ENCODE measurements around the gene RASAL3.

The RASAL3 gene

GRCh38 chr19:15436826-15437110 is 27.6 kb downstream of the RASAL3 start:
- no peak overlapping the region for H3K27ac ChIP-seq

GRCh38 chr19:15436012-15436825 is 28.1 kb downstream of the RASAL3 start:
- H3K27ac ChIP-seq, result no peak overlapping the region
- no peak for DNase-seq (ENCODE audit: low read depth, low spot score)

More at GRCh38 chr19:15436826-15437110, 27.6 kb downstream of the RASAL3 start:
- no peak for DNase-seq (ENCODE audit: low read depth, low spot score)

DNA sequence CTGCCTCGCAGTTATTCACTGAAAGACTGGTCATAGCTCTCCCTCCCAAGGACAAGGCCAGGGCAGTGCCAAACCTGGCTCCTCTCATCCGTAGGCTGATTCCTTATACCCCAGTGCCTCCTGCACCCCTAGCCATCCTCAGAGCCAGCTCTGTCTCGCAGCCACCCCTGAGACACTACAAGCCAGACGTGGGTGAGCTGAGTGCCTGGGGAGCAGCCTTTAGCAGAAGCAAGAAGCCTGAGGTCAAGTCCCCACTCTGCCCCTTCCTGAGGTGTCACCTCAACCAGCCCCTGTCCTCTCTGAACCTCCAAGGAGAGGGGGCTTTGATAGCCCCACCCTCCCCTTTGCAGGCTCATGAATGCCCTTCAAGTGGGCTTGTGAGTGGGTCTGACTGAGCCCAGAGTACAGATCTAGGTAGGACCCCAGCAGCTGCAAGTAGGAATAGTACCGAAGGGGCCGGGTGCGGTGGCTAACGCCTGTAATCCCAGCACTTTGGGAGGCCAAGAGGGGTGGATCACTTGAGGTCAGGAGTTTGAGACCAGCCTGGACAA is 30.8 kb downstream of the RASAL3 start:
- H3K27ac ChIP-seq, result no peak overlapping the region
- DNase-seq (ENCODE audit: low read depth, low spot score), result no peak

GRCh38 chr19:15432629-15433518 is 31.5 kb downstream of the RASAL3 start:
- DNase-seq (ENCODE audit: low read depth, low spot score), result peak; percentile 44
- no peak overlapping the region for H3K27ac ChIP-seq

- DNase-seq (ENCODE audit: low read depth, low spot score), result no peak
- H3K27ac ChIP-seq, result peak overlapping the region; percentile 22
These were observed 32.3 kb downstream of the RASAL3 start for GRCh38 chr19:15432018-15432494.

DNA sequence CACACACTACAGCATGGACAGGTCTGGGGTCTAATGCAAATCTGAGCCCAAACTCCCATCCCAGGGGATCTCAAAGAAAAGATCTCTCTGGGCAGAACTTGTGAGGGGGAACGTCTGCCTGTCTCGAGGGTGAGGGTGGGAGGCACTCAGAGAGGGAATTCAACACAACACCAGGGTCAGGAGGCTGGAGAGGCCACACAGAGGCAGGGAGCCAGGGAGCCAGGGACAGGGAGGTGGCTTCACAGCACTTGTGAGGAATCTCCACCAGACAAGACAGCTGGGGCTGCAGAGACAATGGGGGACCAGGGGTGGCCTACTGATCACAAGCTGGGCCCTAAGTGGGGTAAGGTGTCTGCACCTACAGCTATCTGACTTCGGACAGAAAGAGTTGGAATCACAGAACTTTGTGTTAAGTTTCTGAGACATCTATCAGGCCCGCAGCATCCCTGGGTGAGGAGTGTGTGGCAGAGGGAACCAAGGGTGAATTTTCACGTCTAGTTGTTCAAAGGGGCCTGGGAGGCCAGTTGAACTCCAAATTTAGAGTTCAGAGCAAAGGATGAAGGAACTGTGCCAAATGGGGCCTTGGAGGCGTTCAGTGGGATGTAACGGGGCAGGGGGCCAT is 32.8 kb downstream of the RASAL3 start:
- H3K27ac ChIP-seq, result peak overlapping the region; percentile 22
- DNase-seq (ENCODE audit: low read depth, low spot score), result no peak

DNA sequence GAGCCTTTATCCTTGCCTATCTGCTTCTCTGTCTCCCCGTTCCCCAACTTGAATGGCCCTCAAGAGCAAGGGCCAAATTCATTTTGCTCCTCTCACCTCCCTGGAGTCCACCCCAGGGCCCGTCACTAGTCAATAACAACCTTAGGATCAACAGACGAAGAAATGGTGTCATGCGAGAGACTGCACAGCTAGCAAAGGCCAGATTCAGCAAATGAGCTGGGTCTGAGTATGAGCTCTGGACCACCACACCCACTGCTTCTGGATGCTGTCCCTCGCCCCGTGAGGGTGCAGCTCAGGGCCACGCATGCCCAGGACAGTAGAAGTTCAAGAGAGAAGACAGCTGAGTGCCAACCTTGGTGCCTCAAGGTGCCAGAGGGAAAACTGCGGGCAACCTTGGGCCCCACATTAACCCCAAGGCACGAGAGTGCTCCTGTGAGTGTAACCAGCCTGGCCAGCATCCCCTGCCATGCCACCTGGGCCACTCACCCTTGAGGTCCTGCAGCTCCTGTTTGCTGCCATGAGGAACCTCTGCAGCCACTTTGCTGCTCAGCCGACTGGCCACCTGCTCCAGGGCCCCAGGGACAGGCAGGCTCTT is 33.7 kb downstream of the RASAL3 start:
- no peak overlapping the region for H3K27ac ChIP-seq
- DNase-seq (ENCODE audit: low read depth, low spot score), result no peak

DNA sequence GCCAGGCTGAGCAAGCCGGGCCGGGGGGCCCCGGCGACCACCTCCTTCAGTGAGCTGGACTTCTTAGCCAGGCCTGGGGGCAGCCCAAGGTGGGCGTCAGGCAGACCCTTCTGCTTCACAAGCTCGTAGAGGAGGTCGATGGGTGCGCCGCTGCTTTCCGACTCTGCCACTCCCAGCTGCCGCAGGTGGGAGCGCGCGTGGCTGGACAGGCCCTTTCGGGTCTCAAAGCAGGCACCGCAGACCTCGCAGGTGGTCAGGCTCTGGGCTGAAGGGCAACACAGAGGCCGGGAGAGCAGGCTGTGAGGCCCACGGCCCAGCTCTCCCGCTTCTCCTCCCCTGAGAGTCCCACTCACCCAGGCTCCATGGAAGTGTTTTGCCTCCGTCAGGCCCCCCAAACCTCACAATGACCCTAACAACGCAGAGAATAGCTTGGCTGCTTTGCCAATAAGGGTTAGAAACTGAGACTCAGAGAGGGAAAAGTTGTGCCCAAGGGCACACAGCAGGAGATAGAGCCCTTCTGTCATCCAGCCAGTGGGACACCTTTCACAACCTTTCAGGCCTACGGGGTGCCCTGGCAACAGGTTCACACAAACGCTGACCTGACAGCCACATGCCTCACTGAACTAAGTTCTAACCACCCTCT is 34.4 kb downstream of the RASAL3 start:
- no peak overlapping the region for H3K27ac ChIP-seq
- no peak for DNase-seq (ENCODE audit: low read depth, low spot score)

- H3K27ac ChIP-seq, result no peak overlapping the region
These were observed 35.2 kb downstream of the RASAL3 start for GRCh38 chr19:15428956-15429824.

DNA sequence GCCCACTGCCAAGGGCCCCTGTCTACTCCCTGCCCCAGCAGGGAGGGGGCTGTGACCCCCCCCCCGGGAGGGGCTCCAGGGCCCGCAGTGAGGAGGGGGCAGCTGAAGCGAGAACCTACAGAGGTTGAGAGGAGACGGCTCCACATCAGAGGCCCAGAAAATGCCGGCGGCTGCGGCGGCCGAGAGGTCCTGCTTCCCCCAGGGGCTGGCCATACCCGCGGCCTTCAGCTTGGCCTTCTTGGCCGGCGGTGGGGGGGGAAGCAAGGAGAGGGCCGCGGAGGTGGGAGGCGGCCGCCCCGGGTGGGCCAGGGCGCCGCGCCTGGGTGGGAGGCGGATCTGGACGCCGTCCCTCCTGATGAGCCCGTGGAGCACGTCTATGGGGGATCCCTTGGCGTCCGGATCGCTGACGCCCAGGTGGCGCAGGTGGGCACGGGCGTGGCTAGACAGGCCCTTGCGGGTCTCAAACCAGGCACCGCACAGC is 36.3 kb downstream of the RASAL3 start:
- H3K27ac ChIP-seq, result no peak overlapping the region
- DNase-seq (ENCODE audit: low read depth, low spot score), result no peak

More at GRCh38 chr19:15428956-15429824, 35.2 kb downstream of the RASAL3 start:
- DNase-seq (ENCODE audit: low read depth, low spot score), result no peak

DNA sequence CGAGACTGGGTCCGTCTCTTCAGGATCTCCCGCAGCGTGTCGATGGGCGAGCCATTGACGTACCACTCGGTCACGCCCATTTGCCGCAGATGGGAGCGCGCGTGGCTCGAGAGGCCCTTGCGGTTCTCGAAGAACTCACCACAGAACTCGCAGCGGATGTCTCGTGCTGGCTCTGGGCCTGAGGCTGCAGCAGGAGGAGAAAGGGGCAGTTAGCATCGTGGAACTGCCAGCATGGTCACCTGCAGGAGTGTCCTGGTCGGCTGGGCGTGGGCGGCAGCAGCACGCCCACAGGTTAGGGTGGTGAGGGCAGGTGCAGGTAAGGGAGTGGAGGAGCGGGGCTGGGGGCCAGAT is 37.0 kb downstream of the RASAL3 start:
- no peak overlapping the region for H3K27ac ChIP-seq

GRCh38 chr19:15426485-15427349 is 37.6 kb downstream of the RASAL3 start:
- DNase-seq (ENCODE audit: low read depth, low spot score), result no peak
- no peak overlapping the region for H3K27ac ChIP-seq

More for the DNA sequence above, 37.0 kb downstream of the RASAL3 start:
- DNase-seq (ENCODE audit: low read depth, low spot score), result no peak

DNA sequence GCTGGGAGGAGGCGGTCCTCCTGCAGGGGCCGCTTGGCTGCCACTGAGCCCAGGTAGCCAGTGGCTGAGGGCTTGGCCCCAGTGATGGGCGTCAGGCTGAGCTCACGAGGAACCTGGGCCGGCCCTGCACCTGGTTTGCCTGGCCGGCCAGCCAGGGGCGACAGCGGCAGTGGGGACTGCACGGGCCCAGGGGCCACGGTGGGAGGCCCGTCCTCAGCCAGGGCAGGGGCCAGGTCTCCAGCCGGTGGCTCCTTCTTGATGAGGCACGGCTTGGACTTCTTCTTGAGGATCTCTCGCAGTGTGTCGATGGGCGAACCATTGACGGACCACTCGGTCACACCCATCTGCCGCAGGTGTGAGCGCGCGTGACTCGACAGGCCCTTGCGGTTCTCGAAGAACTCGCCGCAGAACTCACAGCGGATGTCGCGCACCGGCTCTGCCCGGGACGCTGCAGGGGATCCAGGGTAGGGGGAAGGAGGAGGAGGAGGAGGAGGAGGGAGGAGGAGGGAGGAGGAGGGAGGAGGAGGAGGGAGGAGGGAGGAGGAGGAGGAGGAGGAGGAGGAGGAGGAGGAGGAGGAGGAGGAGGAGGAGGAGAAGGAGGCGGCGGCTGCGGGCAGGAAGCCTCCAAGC is 38.9 kb downstream of the RASAL3 start:
- no peak for DNase-seq (ENCODE audit: low read depth, low spot score)
- H3K27ac ChIP-seq, result no peak overlapping the region

DNA sequence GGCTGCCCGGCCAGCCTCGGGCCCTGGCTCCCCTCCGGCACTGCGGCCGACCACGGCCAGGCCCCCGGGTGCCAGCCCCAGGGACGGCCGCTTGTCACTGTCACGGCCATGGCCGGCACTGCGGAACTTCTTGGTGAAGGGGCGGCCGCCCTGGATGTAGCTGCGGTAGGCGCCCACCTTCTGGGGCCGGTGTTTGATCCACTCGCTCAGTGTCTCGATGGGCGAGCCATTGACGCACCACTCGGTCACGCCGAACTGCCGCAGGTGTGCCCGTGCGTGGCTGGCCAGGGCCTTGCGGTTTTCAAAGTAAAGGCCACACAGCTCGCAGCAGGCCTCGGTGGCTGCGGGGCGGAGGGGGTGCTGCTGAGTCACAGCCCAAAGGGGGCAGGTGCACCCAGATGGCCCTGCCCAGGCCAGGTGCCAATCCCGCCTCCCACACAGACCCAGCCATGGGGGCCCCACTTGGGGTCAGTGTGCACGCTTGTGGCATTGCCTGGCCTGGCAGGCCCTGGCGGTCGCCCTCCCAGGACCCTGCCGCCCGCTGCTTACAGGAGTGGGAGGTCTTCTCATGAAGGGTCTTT is 39.6 kb downstream of the RASAL3 start:
- no peak overlapping the region for H3K27ac ChIP-seq
- no peak for DNase-seq (ENCODE audit: low read depth, low spot score)

DNA sequence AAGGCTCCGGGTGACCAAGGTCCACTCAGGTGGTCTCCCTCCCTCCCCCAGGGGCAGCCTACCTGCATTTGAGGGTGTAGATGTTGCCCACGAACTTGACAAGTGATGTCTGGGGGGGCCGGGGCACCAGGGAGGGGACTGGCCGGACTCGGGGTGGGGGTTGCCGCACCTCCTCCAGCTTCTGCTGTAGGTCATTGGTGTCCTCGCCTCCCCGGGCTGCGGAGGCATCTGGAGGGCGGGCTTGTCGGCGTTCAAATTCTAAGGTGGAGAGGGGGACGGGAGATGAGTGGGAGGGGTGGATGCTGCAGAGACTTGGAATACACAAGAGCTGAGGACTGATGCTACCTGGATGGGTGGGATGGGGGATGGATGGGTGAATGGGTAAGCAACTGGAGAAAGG is 40.2 kb downstream of the RASAL3 start:
- no peak overlapping the region for H3K27ac ChIP-seq
- DNase-seq (ENCODE audit: low read depth, low spot score), result no peak

DNA sequence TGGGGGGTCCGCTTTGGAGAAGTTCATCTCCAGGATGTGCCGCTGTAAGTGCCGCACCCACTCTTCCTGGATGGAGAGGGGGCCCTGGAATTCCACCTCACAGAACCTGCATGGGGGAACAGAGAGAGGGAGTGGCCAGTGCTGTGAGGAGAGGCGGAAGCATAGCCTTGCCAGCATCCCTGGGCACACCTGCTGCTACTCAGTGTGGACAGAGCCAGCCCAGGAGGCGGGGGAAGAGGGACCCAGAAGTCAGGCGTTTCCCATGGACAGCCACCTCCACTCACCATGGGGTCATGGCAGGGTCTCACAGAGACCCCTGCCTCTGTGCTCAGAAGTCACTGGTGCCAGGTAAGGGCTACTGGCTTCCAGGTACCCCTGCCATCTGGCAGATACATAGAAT is 41.2 kb downstream of the RASAL3 start:
- no peak overlapping the region for H3K27ac ChIP-seq
- DNase-seq (ENCODE audit: low read depth, low spot score), result no peak

Data from epithelial cell of prostate (primary cell).